Sigmoid colon (tissue), 7 donors: ENCODE results near the gene ATP5F1A. TPM values are rescaled to one million over a fixed set of nuclear protein-coding genes. Genes with fewer than 3 reads are reported as not detected.
A peak's percentile ranks its signal among the peaks of the same experiment; 100 is the strongest.

Source experiments
- DNase-seq: peaks from one replicate; pipeline ENCODE4 v3.0.0-alpha.2; 2019
- H3K27ac ChIP-seq, 4 donors: fragments of 200-600 bp; sonication (generic); one replicate each; pipeline ENCODE4 v1.5.1; 2016 to 2019; ENCODE audit warnings: mild to moderate bottlenecking in 1 of 4
- H3K27me3 ChIP-seq, 3 donors: fragments of 200-600 bp; sonication (generic); one replicate each; pipeline ENCODE4 v1.5.1; 2019; ENCODE audit warnings: mild to moderate bottlenecking in 1 of 3
- H3K36me3 ChIP-seq, 4 donors: fragments of 200-600 bp; sonication (generic); one replicate each; pipeline ENCODE4 v1.5.1; 2016 to 2019
- H3K4me1 ChIP-seq, 4 donors: fragments of 200-600 bp; sonication (generic); one replicate each; pipeline ENCODE4 v1.5.1; 2017 to 2019
- H3K4me3 ChIP-seq, 4 donors: fragments of 200-600 bp; sonication (generic); one replicate each; pipeline ENCODE4 v1.5.1; 2017 to 2019; ENCODE audit warnings: mild to moderate bottlenecking in 2 of 4, moderate library complexity in 1 of 4
- H3K9me3 ChIP-seq, 4 donors: fragments of 200-600 bp in 3 of 4; sonication (generic) in 3 of 4; one replicate each; pipeline versions ENCODE4 v1.5.1 to v1.6.1; 2013 to 2019
- EP300 ChIP-seq, 4 donors: sonication (generic); formaldehyde crosslinking; IDR thresholded peaks; one replicate each; pipeline ENCODE4 v1.6.1; 2017; ENCODE audit warnings: antibody characterized with exemption in 4 of 4
- POLR2A ChIP-seq, 2 donors: fragments of 450-650 bp; IDR thresholded peaks; one replicate each; pipeline ENCODE4 v1.6.1; 2016; ENCODE audit warnings: antibody characterized with exemption in 2 of 2, mild to moderate bottlenecking in 2 of 2, moderate library complexity in 2 of 2
- POLR2AphosphoS5 ChIP-seq, 4 donors: sonication (generic); formaldehyde crosslinking; IDR thresholded peaks; one replicate each; pipeline ENCODE4 v1.6.1; 2017; ENCODE audit warnings: antibody characterized with exemption in 4 of 4
- WGBS, 2 donors: extraction: QIAGEN DNeasy Blood & Tissue Kit; methylation state at CpG; one replicate each; pipeline ENCODE4 v1.1.7; 2013; 5-methylcytosine and 5-hydroxymethylcytosine counted together
- intact Hi-C: fragments of 100-400 bp; cut with DNase I; formaldehyde crosslinking; loops from one replicate; pipeline ENCODE4 v1.15.1; 2023
- polyA plus RNA-seq, 3 donors: library from polyadenylated mRNA; stranded (reverse); fragments of 200-250 nt; gene quantifications; one replicate each; pipeline ENCODE4 v1.2.3, GENCODE V29; 2013
- total RNA-seq, 4 donors: library from RNA; depleted of rRNA; stranded (reverse); fragments of >200 nt; gene quantifications; one replicate each; pipeline ENCODE4 v1.1.0, GENCODE V29; 2016
- TF ChIP-seq, protein P1 (sequence below), 4 experiments: fragments of 450-650 bp in 3 of 4; fragments of 200-600 bp in 1 of 4; IDR thresholded peaks; one replicate each; pipeline ENCODE4 v1.5.1; 2016 to 2019; ENCODE audit warnings: antibody characterized with exemption in 4 of 4, mild to moderate bottlenecking in 3 of 4, moderate library complexity in 2 of 4
- donor health status: healthy with polysubstance abuse.
- donor health status: Bipolar disorder and iron deficiency.
- donor health status: healthy.

The ATP5F1A gene
- total and polyA plus RNA-seq, 7 donors: 338 to 768 (median 549) TPM

DNA sequence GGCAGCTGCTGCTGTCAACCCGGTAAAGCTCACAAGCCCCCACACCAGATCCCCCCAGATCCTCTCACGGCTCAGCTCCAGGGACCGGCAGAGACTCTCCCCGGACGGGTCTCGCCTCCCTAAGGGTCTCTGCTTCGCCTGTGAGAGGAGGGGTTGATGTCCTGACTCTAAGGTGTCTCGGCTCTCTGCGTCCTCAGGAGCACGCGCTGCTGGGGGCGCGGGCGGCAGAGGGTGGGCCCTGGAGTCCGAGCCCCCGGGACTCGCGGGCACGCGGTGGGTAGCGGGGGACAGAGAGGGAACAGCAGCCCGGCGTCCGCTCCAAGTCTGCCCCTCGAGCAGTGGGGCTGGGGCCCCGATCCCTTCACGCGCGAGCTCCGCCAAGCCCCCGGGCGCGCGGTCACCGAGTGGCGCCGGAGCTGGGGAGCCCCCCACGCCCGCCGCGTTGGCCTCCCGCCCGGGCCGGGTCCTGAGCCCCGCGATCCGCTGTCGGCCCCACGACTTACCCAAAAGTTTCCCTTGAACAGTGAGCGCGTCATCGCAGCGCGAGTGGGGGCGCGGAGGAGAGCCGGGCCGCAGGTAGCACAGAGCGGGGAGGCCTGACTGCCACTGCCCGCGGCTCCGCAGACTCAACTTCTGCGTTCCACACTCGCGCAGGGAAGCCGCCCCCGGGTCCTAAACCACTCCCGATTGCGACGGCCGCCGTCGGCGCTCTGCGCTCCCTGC is 26.3 kb downstream of the ATP5F1A start, which contains the start of gene PSTPIP2:
PSTPIP2 (minus strand) TSS at position 608 of the 723 bp plus-strand sequence; CDS start at position 536, 72 bp downstream.
- peak; percentile 84 for DNase-seq
- TF ChIP-seq POLR2AphosphoS5 (IDR thresholded peaks at IDR 0.05) (peak in 2 of 4 donors; percentile 36 to 51), EP300 (IDR thresholded peaks at IDR 0.05) (no peak)
- TF ChIP-seq, protein P1, sequence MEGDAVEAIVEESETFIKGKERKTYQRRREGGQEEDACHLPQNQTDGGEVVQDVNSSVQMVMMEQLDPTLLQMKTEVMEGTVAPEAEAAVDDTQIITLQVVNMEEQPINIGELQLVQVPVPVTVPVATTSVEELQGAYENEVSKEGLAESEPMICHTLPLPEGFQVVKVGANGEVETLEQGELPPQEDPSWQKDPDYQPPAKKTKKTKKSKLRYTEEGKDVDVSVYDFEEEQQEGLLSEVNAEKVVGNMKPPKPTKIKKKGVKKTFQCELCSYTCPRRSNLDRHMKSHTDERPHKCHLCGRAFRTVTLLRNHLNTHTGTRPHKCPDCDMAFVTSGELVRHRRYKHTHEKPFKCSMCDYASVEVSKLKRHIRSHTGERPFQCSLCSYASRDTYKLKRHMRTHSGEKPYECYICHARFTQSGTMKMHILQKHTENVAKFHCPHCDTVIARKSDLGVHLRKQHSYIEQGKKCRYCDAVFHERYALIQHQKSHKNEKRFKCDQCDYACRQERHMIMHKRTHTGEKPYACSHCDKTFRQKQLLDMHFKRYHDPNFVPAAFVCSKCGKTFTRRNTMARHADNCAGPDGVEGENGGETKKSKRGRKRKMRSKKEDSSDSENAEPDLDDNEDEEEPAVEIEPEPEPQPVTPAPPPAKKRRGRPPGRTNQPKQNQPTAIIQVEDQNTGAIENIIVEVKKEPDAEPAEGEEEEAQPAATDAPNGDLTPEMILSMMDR (IDR thresholded peaks at IDR 0.05): no peak
- Histone ChIP-seq H3K36me3 (no peaks in the 10 kb centered on the region), H3K27me3 (no peaks in the 10 kb centered on the region), H3K27ac (peak within 1 kb of the TSS in 3 of 4 donors; percentile 48 to 66 (median 64)), H3K9me3 (no peaks in the 10 kb centered on the region), H3K4me1 (peaks cover 0 to 26% (median 25%) of the 10 kb centered on the region in 4 donors), H3K4me3 (peak within 1 kb of the TSS; percentile 48 to 95 (median 80))
- intact Hi-C loops: loop anchor here (2.0 to 10.0 kb wide), 3 partner anchors 43 to 407 kb away; partner anchors contain the start of gene EPG5
- 1% methylated on average over 75 of the region's 75 CpGs for WGBS, 2 donors

DNA sequence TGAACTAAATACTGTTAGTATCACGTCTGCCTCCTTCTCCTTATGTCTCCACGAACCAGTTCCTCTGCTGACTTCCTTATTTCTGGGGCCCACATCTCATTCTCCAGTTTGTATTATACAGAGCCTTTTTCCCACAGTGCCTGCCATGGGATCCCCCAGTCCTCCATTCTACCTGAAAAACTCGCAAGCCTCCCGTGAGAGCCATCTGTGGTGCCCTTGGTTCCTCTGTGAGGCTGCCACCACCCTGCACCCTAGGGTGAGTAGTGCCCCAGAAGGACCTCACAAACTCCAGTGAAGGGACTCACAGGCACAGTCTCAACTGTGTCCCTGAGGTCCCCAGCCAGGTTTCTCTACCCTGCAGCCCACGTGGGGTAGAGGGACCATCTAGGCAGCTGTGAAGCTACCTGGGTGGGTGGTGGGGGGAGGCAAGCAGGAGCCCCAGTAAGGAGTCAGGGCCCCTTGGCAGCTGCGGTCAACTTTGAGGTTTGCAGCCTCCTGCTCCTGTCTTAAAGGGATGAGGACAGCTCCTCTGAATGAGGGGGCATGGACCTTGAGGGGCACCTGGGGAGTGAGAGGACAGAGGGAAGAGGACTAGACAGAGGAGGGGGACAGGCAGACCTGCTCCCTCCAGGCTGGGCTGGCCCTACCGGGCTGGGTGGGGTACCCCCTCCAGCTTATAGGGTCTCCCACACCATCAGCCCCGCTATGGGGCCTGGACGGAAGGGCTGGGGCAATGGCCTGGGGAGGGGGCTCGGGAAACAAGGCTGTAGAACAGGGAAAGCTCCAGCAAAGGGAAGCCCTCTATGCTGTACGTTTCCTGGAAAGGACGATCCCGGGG is 27.1 kb downstream of the ATP5F1A start:
- Histone ChIP-seq H3K4me3 (peak overlapping the region; percentile 48 to 95 (median 80)), H3K36me3 (no peaks in the 10 kb centered on the region), H3K9me3 (no peaks in the 10 kb centered on the region), H3K27ac (peak overlapping the region in 2 of 4 donors; percentile 64 to 66), H3K4me1 (peaks cover 0 to 26% (median 25%) of the 10 kb centered on the region in 4 donors), H3K27me3 (no peaks in the 10 kb centered on the region)
- 17 to 23% methylated on average over 13 of the region's 13 CpGs for WGBS, 2 donors
- TF ChIP-seq POLR2AphosphoS5 (IDR thresholded peaks at IDR 0.05) (no peak), POLR2A (IDR thresholded peaks at IDR 0.05) (no peak), EP300 (IDR thresholded peaks at IDR 0.05) (no peak)
- TF ChIP-seq, protein P1 (IDR thresholded peaks at IDR 0.05): no peak
- intact Hi-C loops: loop anchor here (10.0 kb wide), 1 partner anchor 406 kb away; no protein-coding TSS in a partner anchor
- peak; percentile 66 for DNase-seq

DNA sequence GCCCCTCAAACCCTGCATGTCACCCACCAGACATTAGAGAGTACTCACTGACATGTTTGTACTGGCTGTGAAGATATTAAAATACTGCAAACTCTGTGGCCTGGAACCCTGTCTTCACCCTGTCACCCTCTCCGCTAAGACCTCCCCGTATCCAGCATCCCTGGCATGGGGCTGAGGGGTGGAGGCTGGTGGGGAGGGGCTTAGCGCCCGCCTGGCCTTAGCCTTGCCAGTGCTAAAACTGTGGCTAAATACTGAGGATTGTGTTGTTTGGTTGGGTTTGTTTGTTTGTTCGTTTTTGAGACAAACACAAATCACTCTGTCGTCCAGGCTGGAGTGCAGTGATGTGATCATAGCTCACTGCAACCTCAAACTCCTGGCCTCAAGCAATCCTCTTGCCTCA is 27.9 kb downstream of the ATP5F1A start:
- Histone ChIP-seq H3K9me3 (no peaks in the 10 kb centered on the region), H3K27ac (no peak overlapping the region), H3K4me3 (no peak overlapping the region), H3K27me3 (no peaks in the 10 kb centered on the region), H3K36me3 (no peaks in the 10 kb centered on the region), H3K4me1 (peaks cover 0 to 26% (median 25%) of the 10 kb centered on the region in 4 donors)
- intact Hi-C loops: loop anchor here (10.0 kb wide), 1 partner anchor 405 kb away; no protein-coding TSS in a partner anchor
- no peak for DNase-seq
- WGBS, 2 donors: 75 to 84% methylated on average over 6 of the region's 6 CpGs
- TF ChIP-seq, protein P1 (IDR thresholded peaks at IDR 0.05): no peak
- TF ChIP-seq POLR2A (IDR thresholded peaks at IDR 0.05) (no peak), POLR2AphosphoS5 (IDR thresholded peaks at IDR 0.05) (no peak), EP300 (IDR thresholded peaks at IDR 0.05) (no peak)

DNA sequence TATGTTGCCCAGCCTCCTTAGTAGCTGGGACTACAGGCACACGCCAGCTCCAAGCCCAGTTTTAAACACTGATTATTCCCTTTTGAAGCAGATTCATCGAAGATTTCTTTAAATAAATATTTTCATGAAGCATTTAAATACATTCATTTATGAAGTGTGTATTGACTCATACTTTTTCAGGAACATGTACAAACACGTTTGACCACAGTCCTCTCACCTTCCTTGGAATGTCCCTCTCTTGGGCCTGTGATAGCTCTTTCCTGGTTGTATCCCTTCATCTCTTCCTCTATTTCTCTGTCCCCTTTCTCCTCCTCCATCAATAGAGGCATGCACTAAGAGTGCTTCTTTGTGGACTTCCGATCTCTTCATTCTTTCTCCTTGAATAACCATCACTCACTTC is 28.6 kb downstream of the ATP5F1A start:
- TF ChIP-seq POLR2AphosphoS5 (IDR thresholded peaks at IDR 0.05): no peak
- TF ChIP-seq EP300 (IDR thresholded peaks at IDR 0.05): no peak
- TF ChIP-seq, protein P1 (IDR thresholded peaks at IDR 0.05): no peak
- TF ChIP-seq POLR2A (IDR thresholded peaks at IDR 0.05): no peak
- intact Hi-C loops: no loop called here
- DNase-seq: no peak
- Histone ChIP-seq H3K27ac (no peak overlapping the region), H3K4me1 (peaks cover 0 to 26% (median 25%) of the 10 kb centered on the region in 4 donors), H3K36me3 (no peaks in the 10 kb centered on the region), H3K27me3 (no peaks in the 10 kb centered on the region), H3K4me3 (no peak overlapping the region), H3K9me3 (no peaks in the 10 kb centered on the region)
- 79 to 80% methylated on average over 4 of the region's 4 CpGs for WGBS, 2 donors
